GM10266 (cell line): ENCODE data around the gene CS.

Experiments
- DNase-seq: peaks from one replicate; pipeline ENCODE4 v3.0.0; 2012; ENCODE audit errors: extremely low spot score
- CTCF ChIP-seq: IDR thresholded peaks from 2 replicates; pipeline ENCODE4 v1.5.1; 2012; ENCODE audit warnings: mild to moderate bottlenecking, low read depth; ENCODE audit not compliant: control insufficient read depth, insufficient read depth; ENCODE audit errors: missing control alignments

The CS gene

GRCh38 chr12:56244494-56244893 is 55.6 kb downstream of the CS start:
- TF ChIP-seq CTCF, result no peak
- no peak for DNase-seq

- no peak for TF ChIP-seq CTCF
- DNase-seq, result no peak
These were observed 56.4 kb downstream of the CS start for GRCh38 chr12:56243731-56244181.

GRCh38 chr12:56242986-56243385 is 57.1 kb downstream of the CS start:
- no peak for TF ChIP-seq CTCF
- DNase-seq, result no peak

- no peak for DNase-seq
- no peak for TF ChIP-seq CTCF
These were observed 58.5 kb downstream of the CS start for GRCh38 chr12:56241424-56242303.

GRCh38 chr12:56237552-56237951 is 62.6 kb downstream of the CS start:
- DNase-seq, result no peak
- no peak for TF ChIP-seq CTCF

- DNase-seq, result no peak
- no peak for TF ChIP-seq CTCF
These were observed 63.1 kb downstream of the CS start for GRCh38 chr12:56236985-56237384.

GRCh38 chr12:56236091-56236490 is 64.0 kb downstream of the CS start:
- no peak for DNase-seq

More at GRCh38 chr12:56236091-56236490, 64.0 kb downstream of the CS start:
- no peak for TF ChIP-seq CTCF
